Measurements from ENCODE around the gene ASB5. TPM values are rescaled to one million over a fixed set of nuclear protein-coding genes. Genes with fewer than 3 reads are reported as not detected.

Gene ASB5
- polyA plus RNA-seq, 1 donor, result 0.22 TPM

- Histone ChIP-seq H3K4me3 (ENCODE audit: low read length) (no peak overlapping the region), H3K27ac (ENCODE audit: low read length) (no peak overlapping the region), H3K9me3 (ENCODE audit: control insufficient read depth, low read depth, low read length) (no peaks in the 10 kb centered on the region), H3K27me3 (ENCODE audit: control insufficient read depth, insufficient read depth, low read length) (no peaks in the 10 kb centered on the region), H3K4me1 (ENCODE audit: control insufficient read depth, insufficient read depth, low read length) (no peaks in the 10 kb centered on the region), H3K36me3 (ENCODE audit: control insufficient read depth, insufficient read depth, low read length) (no peaks in the 10 kb centered on the region)
- no CpG with 5 or more reads among the region's 3 CpGs for WGBS (ENCODE audit: insufficient coverage, low lambda C conversion rate)
- DNase-seq, result no peak
Measured at GRCh38 chr4:176261018-176261417, 8.0 kb downstream of the ASB5 start.

GRCh38 chr4:176259330-176260090 lies 9.5 kb downstream of the ASB5 start:
- Histone ChIP-seq H3K27me3 (ENCODE audit: control insufficient read depth, insufficient read depth, low read length) (no peaks in the 10 kb centered on the region), H3K27ac (ENCODE audit: low read length) (no peak overlapping the region), H3K9me3 (ENCODE audit: control insufficient read depth, low read depth, low read length) (no peaks in the 10 kb centered on the region), H3K4me3 (ENCODE audit: low read length) (no peak overlapping the region), H3K36me3 (ENCODE audit: control insufficient read depth, insufficient read depth, low read length) (no peaks in the 10 kb centered on the region), H3K4me1 (ENCODE audit: control insufficient read depth, insufficient read depth, low read length) (no peaks in the 10 kb centered on the region)
- WGBS (ENCODE audit: insufficient coverage, low lambda C conversion rate), result 80% methylated on average over 2 of the region's 5 CpGs
- DNase-seq, result no peak

GRCh38 chr4:176258135-176258534 lies 10.9 kb downstream of the ASB5 start:
- Histone ChIP-seq H3K4me3 (ENCODE audit: low read length) (no peak overlapping the region), H3K4me1 (ENCODE audit: control insufficient read depth, insufficient read depth, low read length) (no peaks in the 10 kb centered on the region), H3K27ac (ENCODE audit: low read length) (no peak overlapping the region), H3K36me3 (ENCODE audit: control insufficient read depth, insufficient read depth, low read length) (no peaks in the 10 kb centered on the region), H3K27me3 (ENCODE audit: control insufficient read depth, insufficient read depth, low read length) (no peaks in the 10 kb centered on the region), H3K9me3 (ENCODE audit: control insufficient read depth, low read depth, low read length) (no peaks in the 10 kb centered on the region)
- DNase-seq, result no peak
- WGBS (ENCODE audit: insufficient coverage, low lambda C conversion rate), result no CpG with 5 or more reads among the region's 3 CpGs

GRCh38 chr4:176256921-176257320 lies 12.1 kb downstream of the ASB5 start:
- H3K9me3 ChIP-seq (ENCODE audit: control insufficient read depth, low read depth, low read length), result no peaks in the 10 kb centered on the region
- no peak overlapping the region for H3K4me3 ChIP-seq (ENCODE audit: low read length)
- WGBS (ENCODE audit: insufficient coverage, low lambda C conversion rate), result no CpG with 5 or more reads among the region's 1 CpG
- no peaks in the 10 kb centered on the region for H3K36me3 ChIP-seq (ENCODE audit: control insufficient read depth, insufficient read depth, low read length)
- no peaks in the 10 kb centered on the region for H3K27me3 ChIP-seq (ENCODE audit: control insufficient read depth, insufficient read depth, low read length)
- H3K4me1 ChIP-seq (ENCODE audit: control insufficient read depth, insufficient read depth, low read length), result no peaks in the 10 kb centered on the region
- DNase-seq, result no peak
- no peak overlapping the region for H3K27ac ChIP-seq (ENCODE audit: low read length)

- 78% methylated on average over 1 of the region's 1 CpG for WGBS (ENCODE audit: insufficient coverage, low lambda C conversion rate)
- H3K36me3 ChIP-seq (ENCODE audit: control insufficient read depth, insufficient read depth, low read length), result no peaks in the 10 kb centered on the region
- no peak overlapping the region for H3K27ac ChIP-seq (ENCODE audit: low read length)
- H3K4me3 ChIP-seq (ENCODE audit: low read length), result no peak overlapping the region
- H3K27me3 ChIP-seq (ENCODE audit: control insufficient read depth, insufficient read depth, low read length), result no peaks in the 10 kb centered on the region
- no peak for DNase-seq
- H3K9me3 ChIP-seq (ENCODE audit: control insufficient read depth, low read depth, low read length), result no peaks in the 10 kb centered on the region
- H3K4me1 ChIP-seq (ENCODE audit: control insufficient read depth, insufficient read depth, low read length), result no peaks in the 10 kb centered on the region
Measured at GRCh38 chr4:176242764-176243347, 26.2 kb downstream of the ASB5 start.

GRCh38 chr4:176241703-176242102 lies 27.3 kb downstream of the ASB5 start:
- Histone ChIP-seq H3K27ac (ENCODE audit: low read length) (no peak overlapping the region), H3K27me3 (ENCODE audit: control insufficient read depth, insufficient read depth, low read length) (no peaks in the 10 kb centered on the region), H3K9me3 (ENCODE audit: control insufficient read depth, low read depth, low read length) (no peaks in the 10 kb centered on the region), H3K36me3 (ENCODE audit: control insufficient read depth, insufficient read depth, low read length) (no peaks in the 10 kb centered on the region), H3K4me3 (ENCODE audit: low read length) (no peak overlapping the region), H3K4me1 (ENCODE audit: control insufficient read depth, insufficient read depth, low read length) (no peaks in the 10 kb centered on the region)
- DNase-seq, result no peak
- 60% methylated on average over 1 of the region's 8 CpGs for WGBS (ENCODE audit: insufficient coverage, low lambda C conversion rate)

GRCh38 chr4:176238826-176239225 lies 30.2 kb downstream of the ASB5 start:
- H3K9me3 ChIP-seq (ENCODE audit: control insufficient read depth, low read depth, low read length), result no peaks in the 10 kb centered on the region
- H3K27ac ChIP-seq (ENCODE audit: low read length), result no peak overlapping the region
- no peaks in the 10 kb centered on the region for H3K4me1 ChIP-seq (ENCODE audit: control insufficient read depth, insufficient read depth, low read length)
- 60% methylated on average over 1 of the region's 4 CpGs for WGBS (ENCODE audit: insufficient coverage, low lambda C conversion rate)
- H3K4me3 ChIP-seq (ENCODE audit: low read length), result no peak overlapping the region
- H3K36me3 ChIP-seq (ENCODE audit: control insufficient read depth, insufficient read depth, low read length), result no peaks in the 10 kb centered on the region
- no peaks in the 10 kb centered on the region for H3K27me3 ChIP-seq (ENCODE audit: control insufficient read depth, insufficient read depth, low read length)
- peak in 1 of 2 donors; percentile 6 for DNase-seq

- H3K4me3 ChIP-seq (ENCODE audit: low read length), result no peak overlapping the region
- no peaks in the 10 kb centered on the region for H3K4me1 ChIP-seq (ENCODE audit: control insufficient read depth, insufficient read depth, low read length)
- H3K27ac ChIP-seq (ENCODE audit: low read length), result no peak overlapping the region
- no peaks in the 10 kb centered on the region for H3K36me3 ChIP-seq (ENCODE audit: control insufficient read depth, insufficient read depth, low read length)
- no peaks in the 10 kb centered on the region for H3K9me3 ChIP-seq (ENCODE audit: control insufficient read depth, low read depth, low read length)
- no peaks in the 10 kb centered on the region for H3K27me3 ChIP-seq (ENCODE audit: control insufficient read depth, insufficient read depth, low read length)
- WGBS (ENCODE audit: insufficient coverage, low lambda C conversion rate), result 60% methylated on average over 1 of the region's 7 CpGs
- peak; percentile 2 to 3 for DNase-seq
Measured at GRCh38 chr4:176238157-176238610, 30.8 kb downstream of the ASB5 start.

- no peaks in the 10 kb centered on the region for H3K4me1 ChIP-seq (ENCODE audit: control insufficient read depth, insufficient read depth, low read length)
- WGBS (ENCODE audit: insufficient coverage, low lambda C conversion rate), result no CpG with 5 or more reads among the region's 5 CpGs
- H3K9me3 ChIP-seq (ENCODE audit: control insufficient read depth, low read depth, low read length), result no peaks in the 10 kb centered on the region
- no peak for DNase-seq
- H3K4me3 ChIP-seq (ENCODE audit: low read length), result no peak overlapping the region
- H3K27me3 ChIP-seq (ENCODE audit: control insufficient read depth, insufficient read depth, low read length), result no peaks in the 10 kb centered on the region
- no peaks in the 10 kb centered on the region for H3K36me3 ChIP-seq (ENCODE audit: control insufficient read depth, insufficient read depth, low read length)
- no peak overlapping the region for H3K27ac ChIP-seq (ENCODE audit: low read length)
Measured at GRCh38 chr4:176236946-176237345, 32.1 kb downstream of the ASB5 start.

GRCh38 chr4:176230836-176231235 lies 38.2 kb downstream of the ASB5 start:
- WGBS (ENCODE audit: insufficient coverage, low lambda C conversion rate), result 85% methylated on average over 4 of the region's 4 CpGs
- DNase-seq, result no peak
- no peak overlapping the region for H3K4me3 ChIP-seq (ENCODE audit: low read length)
- no peaks in the 10 kb centered on the region for H3K9me3 ChIP-seq (ENCODE audit: control insufficient read depth, low read depth, low read length)
- no peaks in the 10 kb centered on the region for H3K27me3 ChIP-seq (ENCODE audit: control insufficient read depth, insufficient read depth, low read length)
- H3K27ac ChIP-seq (ENCODE audit: low read length), result no peak overlapping the region
- no peaks in the 10 kb centered on the region for H3K4me1 ChIP-seq (ENCODE audit: control insufficient read depth, insufficient read depth, low read length)
- no peaks in the 10 kb centered on the region for H3K36me3 ChIP-seq (ENCODE audit: control insufficient read depth, insufficient read depth, low read length)

- Histone ChIP-seq H3K9me3 (ENCODE audit: control insufficient read depth, low read depth, low read length) (no peaks in the 10 kb centered on the region), H3K4me1 (ENCODE audit: control insufficient read depth, insufficient read depth, low read length) (no peaks in the 10 kb centered on the region), H3K4me3 (ENCODE audit: low read length) (no peak overlapping the region), H3K36me3 (ENCODE audit: control insufficient read depth, insufficient read depth, low read length) (no peaks in the 10 kb centered on the region), H3K27ac (ENCODE audit: low read length) (no peak overlapping the region), H3K27me3 (ENCODE audit: control insufficient read depth, insufficient read depth, low read length) (no peaks in the 10 kb centered on the region)
- 0% methylated on average over 1 of the region's 4 CpGs for WGBS (ENCODE audit: insufficient coverage, low lambda C conversion rate)
- DNase-seq, result no peak
Measured at GRCh38 chr4:176229645-176230044, 39.4 kb downstream of the ASB5 start.
